Osteoblast (primary cell): ENCODE data around the gene CDH10. TPM values are rescaled to one million over a fixed set of nuclear protein-coding genes. Genes with fewer than 3 reads are reported as not detected.

Source experiments
- DNase-seq: peaks from one replicate; pipeline ENCODE4 v3.0.0; 2011; ENCODE audit warnings: low spot score, mixed read lengths; ENCODE audit not compliant: insufficient read length; ENCODE audit errors: missing footprints
- H2AFZ ChIP-seq: 2 replicates; pipeline ENCODE4 v1.6.0; 2011; ENCODE audit warnings: mild to moderate bottlenecking, low read length
- H3K27ac ChIP-seq: 2 replicates; pipeline ENCODE4 v1.5.1; 2011; ENCODE audit warnings: mild to moderate bottlenecking, low read depth, low read length, moderate library complexity
- H3K27me3 ChIP-seq: 2 replicates; pipeline ENCODE4 v1.6.0; 2012; ENCODE audit warnings: mild to moderate bottlenecking, control low read depth, inconsistent platforms, low read length, moderate library complexity; ENCODE audit not compliant: insufficient read depth
- H3K36me3 ChIP-seq: 2 replicates; pipeline ENCODE4 v1.5.1; 2011; ENCODE audit warnings: mild to moderate bottlenecking, low read length, control low read depth, moderate library complexity; ENCODE audit not compliant: insufficient read depth
- H3K4me1 ChIP-seq: 2 replicates; pipeline ENCODE4 v1.5.1; 2011; ENCODE audit warnings: mild to moderate bottlenecking, low read length, control low read depth, moderate library complexity; ENCODE audit not compliant: insufficient read depth
- H3K4me2 ChIP-seq: 2 replicates; pipeline ENCODE4 v1.6.0; 2011; ENCODE audit warnings: mild to moderate bottlenecking, low read length; ENCODE audit not compliant: insufficient read depth
- H3K4me3 ChIP-seq: fragments of 200-600 bp; sonication (generic); 3 replicates; pipeline ENCODE4 v1.5.1; 2012; ENCODE audit warnings: mild to moderate bottlenecking, low read length, inconsistent platforms; ENCODE audit not compliant: insufficient read depth
- H3K79me2 ChIP-seq: 2 replicates; pipeline ENCODE4 v1.6.0; 2012; ENCODE audit warnings: mild to moderate bottlenecking, low read length, control low read depth, inconsistent platforms; ENCODE audit not compliant: insufficient read depth
- H3K9me3 ChIP-seq: 2 replicates; pipeline ENCODE4 v1.5.1; 2011; ENCODE audit warnings: low read depth, low read length, control low read depth
- H4K20me1 ChIP-seq: 2 replicates; pipeline ENCODE4 v1.6.0; 2012; ENCODE audit warnings: mild to moderate bottlenecking, low read length, control low read depth; ENCODE audit not compliant: insufficient read depth
- CTCF ChIP-seq: IDR thresholded peaks from 2 replicates; pipeline ENCODE4 v1.5.1; 2011; ENCODE audit warnings: mild to moderate bottlenecking, low read depth, low read length, moderate library complexity; ENCODE audit errors: extremely low read depth
- total RNA-seq: library from RNA; depleted of rRNA; stranded (reverse); fragments of >200 nt; gene quantifications from 2 replicates; pipeline ENCODE4 v1.2.3, GENCODE V29; 2012

The CDH10 gene
- total RNA-seq, 1 donor: not detected

DNA sequence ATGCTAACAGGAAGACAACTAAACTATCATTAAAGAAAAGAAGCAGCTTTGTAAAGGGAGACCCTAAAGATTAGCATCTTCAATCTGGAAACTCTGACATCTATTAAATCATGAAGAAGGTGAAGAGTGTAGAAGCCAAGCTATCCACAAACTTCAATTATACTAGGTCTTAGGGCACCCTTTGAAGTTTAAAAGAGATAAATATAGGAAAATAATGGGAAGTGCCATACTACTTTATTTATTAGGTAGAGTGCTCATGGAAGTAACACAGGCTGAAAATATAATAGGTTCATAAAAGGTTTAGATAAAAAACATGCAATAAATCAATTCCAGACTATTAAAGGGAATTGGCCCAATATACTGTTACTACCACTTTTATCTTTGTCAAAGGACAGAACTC is 19.9 kb downstream of the CDH10 start:
- TF ChIP-seq CTCF: no peak
- Histone ChIP-seq H3K4me3 (no peak overlapping the region), H3K9me3 (no peaks in the 10 kb centered on the region), H4K20me1 (no peaks in the 10 kb centered on the region), H3K27ac (no peak overlapping the region), H3K79me2 (no peaks in the 10 kb centered on the region), H3K4me1 (no peaks in the 10 kb centered on the region), H3K36me3 (no peaks in the 10 kb centered on the region), H3K27me3 (no peaks in the 10 kb centered on the region), H3K4me2 (no peak overlapping the region), H2AFZ (no peak overlapping the region)
- no peak for DNase-seq

- H3K36me3 ChIP-seq: no peaks in the 10 kb centered on the region
- no peak overlapping the region for H3K4me2 ChIP-seq
- no peaks in the 10 kb centered on the region for H3K4me1 ChIP-seq
- no peak overlapping the region for H3K4me3 ChIP-seq
- no peak for TF ChIP-seq CTCF
- H3K79me2 ChIP-seq: no peaks in the 10 kb centered on the region
- H3K27ac ChIP-seq: no peak overlapping the region
- no peak for DNase-seq
- H3K9me3 ChIP-seq: no peaks in the 10 kb centered on the region
- H3K27me3 ChIP-seq: no peaks in the 10 kb centered on the region
- no peaks in the 10 kb centered on the region for H4K20me1 ChIP-seq
- no peak overlapping the region for H2AFZ ChIP-seq
Measured at GRCh38 chr5:24623624-24624023, 21.2 kb downstream of the CDH10 start.

DNA sequence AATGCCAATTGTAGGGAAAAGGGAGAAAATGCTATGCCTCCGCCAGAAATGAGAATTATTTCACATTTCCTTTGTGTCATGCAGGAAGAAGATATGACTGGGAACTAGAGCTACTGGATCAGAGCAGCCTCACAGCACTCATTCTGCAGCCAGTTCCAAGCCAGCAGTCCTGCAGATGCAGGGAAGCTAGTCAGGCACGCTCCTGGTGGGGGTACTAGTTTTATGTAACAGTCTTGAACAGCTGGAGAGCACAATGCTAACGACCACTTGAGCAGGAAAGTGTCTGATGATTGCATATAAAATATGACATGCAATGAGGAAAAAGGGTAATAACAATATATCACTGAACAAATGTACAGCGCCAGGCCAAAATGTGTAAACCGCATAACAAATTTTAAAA is 21.7 kb downstream of the CDH10 start:
- Histone ChIP-seq H3K36me3 (no peaks in the 10 kb centered on the region), H3K27ac (no peak overlapping the region), H3K4me2 (no peak overlapping the region), H3K4me1 (no peaks in the 10 kb centered on the region), H2AFZ (no peak overlapping the region), H4K20me1 (no peaks in the 10 kb centered on the region), H3K9me3 (no peaks in the 10 kb centered on the region), H3K79me2 (no peaks in the 10 kb centered on the region), H3K4me3 (no peak overlapping the region), H3K27me3 (no peaks in the 10 kb centered on the region)
- no peak for DNase-seq
- no peak for TF ChIP-seq CTCF

GRCh38 chr5:24621792-24622191 is 23.0 kb downstream of the CDH10 start:
- H3K4me2 ChIP-seq: no peak overlapping the region
- H3K27ac ChIP-seq: no peak overlapping the region
- TF ChIP-seq CTCF: no peak
- no peak overlapping the region for H3K4me3 ChIP-seq
- H2AFZ ChIP-seq: no peak overlapping the region
- H4K20me1 ChIP-seq: no peaks in the 10 kb centered on the region
- no peaks in the 10 kb centered on the region for H3K36me3 ChIP-seq
- H3K4me1 ChIP-seq: no peaks in the 10 kb centered on the region
- H3K9me3 ChIP-seq: no peaks in the 10 kb centered on the region
- H3K27me3 ChIP-seq: no peaks in the 10 kb centered on the region
- no peaks in the 10 kb centered on the region for H3K79me2 ChIP-seq
- DNase-seq: no peak
